NCI-H187 (cell line): Measurements from ENCODE around the gene CDCA3.

ENCODE experiments used
- DNase-seq, 2 experiments: peaks; one replicate each; lab custom pipeline; 2025; lab: John Stamatoyannopoulos, UW

Gene CDCA3

DNA sequence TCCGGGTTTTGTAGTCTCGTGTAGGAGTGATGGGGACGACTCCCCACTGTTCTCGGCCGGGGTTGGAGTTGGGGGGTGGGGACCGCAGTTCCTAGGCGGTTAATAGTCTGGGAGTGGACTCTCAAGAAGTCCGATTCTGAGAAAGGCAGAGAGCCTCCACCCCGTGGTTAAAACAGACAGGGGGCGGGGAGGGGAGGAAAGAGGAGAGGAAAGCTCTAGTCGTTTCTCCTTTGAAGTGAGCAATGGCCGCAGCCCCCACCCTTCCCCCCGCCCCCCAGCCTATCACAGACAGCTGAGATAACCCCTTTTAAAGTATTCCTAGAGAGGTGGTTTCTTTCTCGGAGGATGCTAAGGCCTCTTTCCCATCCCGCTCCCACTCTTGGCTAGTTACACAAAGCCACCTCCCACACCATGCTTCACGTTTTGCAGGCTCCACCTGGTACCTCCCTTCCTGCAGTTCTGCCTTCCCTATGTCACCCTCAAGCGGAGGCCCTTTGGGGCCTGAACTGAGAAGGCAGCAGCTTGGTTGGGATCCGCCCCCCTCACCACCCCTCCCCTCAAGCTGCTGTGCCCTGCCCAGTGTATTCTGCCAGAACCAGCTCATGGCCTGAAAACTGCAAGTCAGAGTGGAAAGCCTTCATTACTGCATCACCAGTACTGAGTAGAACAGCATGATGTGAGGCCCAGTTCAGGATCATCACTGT, 1.7 kb upstream of the CDCA3 start:
- no peak for DNase-seq

DNA sequence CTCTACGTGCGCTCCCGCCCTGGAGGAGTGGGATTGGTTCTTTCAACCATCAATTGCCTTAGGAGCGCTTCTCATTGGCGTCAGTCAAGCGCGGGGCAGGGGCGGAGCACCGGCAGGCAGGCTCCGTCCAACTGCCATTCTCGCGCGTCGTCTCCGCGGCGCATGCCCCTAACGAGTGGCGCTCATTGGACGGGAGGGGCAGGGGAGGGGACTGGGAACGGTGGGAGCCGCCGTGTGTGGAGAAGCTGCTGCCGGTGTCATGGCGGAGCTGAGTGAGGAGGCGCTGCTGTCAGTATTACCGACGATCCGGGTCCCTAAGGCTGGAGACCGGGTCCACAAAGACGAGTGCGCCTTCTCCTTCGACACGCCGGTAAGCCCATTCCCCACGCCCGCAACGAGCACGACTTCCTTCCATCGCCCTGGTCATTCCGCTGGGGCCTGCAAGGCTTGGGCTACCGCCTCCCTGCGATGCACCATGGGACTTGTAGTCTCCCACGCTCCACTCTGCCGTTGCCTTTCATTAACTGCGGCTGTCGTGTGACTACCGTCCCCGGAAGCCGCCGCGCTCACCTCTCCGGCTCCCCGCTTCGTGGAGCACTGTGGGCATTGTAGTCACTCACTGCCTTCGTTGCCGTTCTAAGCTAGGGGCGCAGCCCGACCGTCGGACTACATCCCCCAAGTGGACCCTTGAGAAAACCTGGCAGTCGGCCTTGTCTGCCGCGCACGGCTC, 1.0 kb upstream of the CDCA3 start, which contains the start of gene USP5:
Gene USP5 (plus strand): TSS at position 230 of the 730 bp plus-strand sequence. CDS start 30 bp downstream, at position 260.
- peak; percentile 97 to 99 for DNase-seq

DNA sequence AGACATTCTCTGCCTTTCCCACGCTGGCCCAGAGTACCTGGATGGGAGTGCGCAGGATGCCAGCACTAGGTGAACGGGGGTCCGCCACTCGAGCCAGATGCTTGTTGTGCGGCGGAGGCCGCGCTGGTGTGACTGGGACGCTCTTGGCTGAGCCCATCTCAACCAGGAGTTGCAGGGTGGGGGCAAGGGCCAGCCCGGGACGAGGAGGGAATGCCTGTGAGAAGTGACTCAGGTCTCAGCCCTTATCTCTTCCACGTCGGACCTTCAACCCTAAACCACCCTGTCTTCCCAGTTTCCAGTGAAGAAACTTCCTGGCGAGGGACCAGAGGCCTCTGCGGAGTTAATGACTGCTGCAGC, 312 bp downstream of the CDCA3 start:
- DNase-seq, result no peak

DNA sequence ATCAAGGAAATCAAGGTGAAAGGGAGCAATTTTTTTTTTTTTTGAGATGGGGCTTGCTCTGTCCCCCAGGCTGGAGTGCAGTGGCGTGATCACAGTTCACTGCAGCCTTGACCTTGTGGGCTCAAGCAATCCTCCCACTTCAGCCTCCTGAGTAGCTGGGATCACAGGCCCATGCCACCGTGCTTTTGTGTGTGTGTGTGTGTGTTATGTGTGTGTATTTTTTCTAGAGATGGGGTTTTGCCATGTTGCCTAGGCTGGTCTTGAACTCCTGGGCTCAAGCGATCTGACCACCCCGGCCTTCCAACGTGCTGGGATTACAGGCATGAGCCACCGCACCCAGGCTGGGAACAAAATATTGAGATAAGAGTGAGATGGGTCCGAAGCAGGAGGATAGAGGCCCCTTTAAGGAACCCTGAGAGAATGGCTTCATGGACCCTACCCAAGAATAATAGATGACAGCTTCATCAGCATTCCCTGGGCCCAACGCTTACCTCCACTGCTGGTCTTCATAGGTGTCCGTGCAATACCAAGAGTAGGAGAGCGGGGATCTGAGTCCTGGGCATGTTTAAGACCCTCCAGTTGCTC, 1.0 kb downstream of the CDCA3 start:
- DNase-seq, result no peak

DNA sequence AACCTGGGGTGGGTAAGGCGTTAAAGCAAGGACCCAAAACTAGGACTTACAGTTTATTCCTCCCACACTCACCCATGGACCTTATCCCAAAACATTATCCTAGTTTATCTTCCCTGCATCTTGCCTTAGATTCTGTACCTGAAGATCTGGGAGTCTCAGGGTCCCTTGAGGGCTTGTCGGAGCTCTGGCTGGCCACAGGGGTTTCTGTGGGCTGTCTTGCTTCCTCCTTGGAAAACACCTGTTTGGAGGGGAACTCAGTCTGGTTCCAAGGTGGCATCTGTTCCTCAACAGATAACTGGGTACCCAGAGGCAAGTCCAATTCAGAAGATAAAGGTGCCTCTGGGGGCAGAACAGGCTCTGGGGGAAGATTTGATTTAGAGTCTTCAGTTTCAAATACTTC, 1.7 kb downstream of the CDCA3 start:
- no peak for DNase-seq

DNA sequence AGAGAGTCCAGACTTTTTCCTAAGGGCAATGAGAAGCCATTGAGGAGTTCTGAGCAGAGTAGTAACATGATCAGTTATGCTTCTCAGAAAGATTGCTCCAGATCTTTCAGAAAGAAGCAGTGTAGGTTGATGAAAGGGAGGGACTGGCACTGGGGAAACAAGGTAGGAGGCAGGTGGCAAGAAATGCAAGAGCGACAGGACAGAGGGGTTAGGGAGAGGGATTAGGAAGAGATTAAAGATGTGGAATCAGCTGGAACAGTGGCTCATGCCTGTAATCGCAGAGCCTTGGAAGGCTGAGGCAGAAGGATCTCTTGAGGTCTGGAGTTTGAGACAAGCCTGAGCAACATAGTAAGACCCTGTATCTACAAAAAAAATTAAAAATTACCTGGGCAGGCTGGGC, 3.4 kb downstream of the CDCA3 start:
- no peak for DNase-seq

DNA sequence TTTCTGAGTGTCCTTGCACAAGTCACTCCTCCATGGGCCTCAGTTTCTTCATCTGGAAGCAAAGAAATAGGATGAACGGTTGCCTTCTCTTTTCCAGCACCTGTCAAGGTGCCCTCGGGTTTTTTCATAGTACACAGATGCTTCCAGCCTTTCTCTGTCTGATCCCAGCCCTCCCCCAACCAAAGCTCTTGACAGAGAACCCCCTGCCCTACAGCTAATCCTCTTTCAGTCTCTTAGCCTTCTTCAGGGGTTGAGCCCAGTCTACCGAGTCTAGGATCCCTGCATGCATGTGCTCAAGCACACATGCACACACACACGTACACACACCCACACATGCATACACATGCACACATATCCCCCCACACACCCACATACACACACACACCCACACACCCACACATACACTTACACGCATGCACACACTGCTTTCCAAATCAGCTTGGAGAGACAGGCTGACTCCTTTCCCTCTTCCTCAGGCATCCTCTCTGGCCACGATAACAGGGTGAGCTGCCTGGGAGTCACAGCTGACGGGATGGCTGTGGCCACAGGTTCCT, 4.7 kb downstream of the CDCA3 start:
- DNase-seq, result no peak

DNA sequence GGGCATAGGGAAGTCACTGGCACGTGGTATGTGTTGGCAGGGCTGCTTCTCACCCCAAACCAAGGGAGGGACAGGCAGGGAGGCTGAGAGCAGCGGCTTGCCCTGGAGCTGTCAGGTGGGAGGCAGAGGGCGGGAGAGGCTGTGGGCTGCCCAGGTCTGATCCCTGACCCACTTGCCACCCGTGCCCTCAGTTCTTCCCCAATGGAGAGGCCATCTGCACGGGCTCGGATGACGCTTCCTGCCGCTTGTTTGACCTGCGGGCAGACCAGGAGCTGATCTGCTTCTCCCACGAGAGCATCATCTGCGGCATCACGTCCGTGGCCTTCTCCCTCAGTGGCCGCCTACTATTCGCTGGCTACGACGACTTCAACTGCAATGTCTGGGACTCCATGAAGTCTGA, 5.7 kb downstream of the CDCA3 start:
- no peak for DNase-seq

DNA sequence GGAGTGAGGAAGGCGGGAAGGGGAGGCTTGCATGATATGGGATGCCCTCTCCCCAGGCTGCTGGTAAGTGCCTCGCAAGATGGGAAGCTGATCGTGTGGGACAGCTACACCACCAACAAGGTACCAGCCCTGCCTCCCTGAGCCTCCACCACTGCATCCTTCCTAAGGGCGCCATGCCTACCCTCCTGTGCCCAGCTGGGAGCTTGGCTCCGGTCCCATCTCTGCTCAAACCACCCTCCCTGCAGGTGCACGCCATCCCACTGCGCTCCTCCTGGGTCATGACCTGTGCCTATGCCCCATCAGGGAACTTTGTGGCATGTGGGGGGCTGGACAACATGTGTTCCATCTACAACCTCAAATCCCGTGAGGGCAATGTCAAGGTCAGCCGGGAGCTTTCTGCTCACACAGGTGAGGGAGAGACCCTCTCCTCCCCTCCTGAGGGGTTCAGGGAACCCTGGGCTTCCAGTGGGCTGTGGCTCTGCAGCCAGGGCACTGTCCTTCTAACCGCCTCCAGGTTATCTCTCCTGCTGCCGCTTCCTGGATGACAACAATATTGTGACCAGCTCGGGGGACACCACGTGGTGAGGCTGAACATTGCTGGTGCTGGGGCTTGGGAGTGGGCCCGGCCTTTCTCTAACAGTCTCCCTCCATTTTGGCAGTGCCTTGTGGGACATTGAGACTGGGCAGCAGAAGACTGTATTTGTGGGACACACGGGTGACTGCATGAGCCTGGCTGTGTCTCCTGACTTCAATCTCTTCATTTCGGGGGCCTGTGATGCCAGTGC, 7.8 kb downstream of the CDCA3 start:
- DNase-seq, result no peak

DNA sequence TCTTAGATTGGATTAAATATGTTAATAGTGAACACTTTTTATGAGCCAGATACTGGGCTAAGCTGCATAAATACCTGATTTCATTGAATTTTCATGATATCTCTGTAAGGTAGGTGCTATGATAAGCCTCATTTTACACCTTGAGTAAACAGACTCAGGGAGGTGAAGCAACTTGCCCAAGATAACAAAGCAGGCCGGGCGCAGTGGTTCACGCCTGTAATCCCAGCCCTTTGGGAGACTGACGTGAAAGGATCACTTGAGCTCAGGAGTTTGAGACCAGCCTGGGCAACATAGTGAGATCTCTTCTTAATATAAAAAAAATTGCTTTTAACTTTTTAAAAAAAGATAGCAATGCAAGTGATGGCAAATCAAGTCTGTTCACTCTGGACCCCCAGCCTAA, 9.0 kb downstream of the CDCA3 start:
- no peak for DNase-seq

DNA sequence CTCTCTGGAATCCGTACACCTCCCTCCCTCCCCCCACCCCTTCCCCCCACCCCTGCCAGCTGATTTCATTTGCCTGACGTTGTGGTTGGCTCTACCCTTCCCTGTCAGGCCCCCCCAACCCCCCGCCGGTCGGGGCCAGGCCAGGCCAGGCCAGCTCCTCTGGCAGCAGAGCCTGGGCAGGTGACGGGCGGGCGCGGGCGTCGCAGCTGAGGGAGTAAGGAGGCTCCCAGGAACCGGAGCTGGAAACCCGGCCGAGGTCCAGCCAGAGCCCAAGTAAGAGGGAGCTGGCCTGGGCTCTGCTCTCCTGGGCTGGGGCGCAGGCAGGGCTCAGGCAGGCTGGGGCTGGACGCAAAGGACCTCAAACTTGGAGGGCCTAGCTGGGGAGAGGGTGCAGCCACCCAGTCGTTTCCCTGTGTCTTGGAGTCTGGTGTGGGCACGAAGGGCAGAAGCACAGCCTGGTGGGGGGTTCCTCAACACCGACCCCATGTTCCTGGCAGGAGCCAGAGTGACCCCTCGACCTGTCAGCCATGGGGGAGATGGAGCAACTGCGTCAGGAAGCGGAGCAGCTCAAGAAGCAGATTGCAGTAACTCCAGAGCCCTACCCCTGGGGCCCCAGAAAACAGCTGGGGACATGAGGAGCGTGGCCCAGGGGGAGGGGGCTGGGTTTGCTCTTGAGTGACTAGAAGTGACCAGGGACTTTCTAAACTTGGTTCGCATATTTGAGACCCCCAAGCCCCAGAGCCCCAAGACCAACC, 10.1 kb downstream of the CDCA3 start, which contains the start of gene GNB3:
Gene GNB3 (plus strand): TSS at position 165 of the 755 bp plus-strand sequence. CDS start 363 bp downstream, at position 528.
- no peak for DNase-seq

DNA sequence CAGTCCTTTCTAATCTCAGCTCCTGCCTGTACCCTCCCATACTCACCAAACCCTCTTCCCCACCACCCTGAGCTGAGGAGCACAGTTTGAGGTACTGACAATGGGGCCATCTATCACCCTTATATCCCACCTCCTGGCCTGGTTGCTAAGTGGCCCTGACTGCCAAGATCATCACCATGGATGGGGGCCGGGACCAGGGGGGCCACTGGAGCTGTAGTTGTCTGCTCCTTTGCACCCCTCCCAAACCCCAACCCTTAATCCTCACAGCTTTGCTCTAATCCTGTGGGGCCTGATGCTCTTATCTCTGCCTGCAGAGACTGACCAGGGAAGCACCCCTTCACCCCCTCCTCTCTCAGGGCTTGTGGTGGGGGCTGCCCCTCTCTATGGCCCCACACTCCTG, 10.8 kb downstream of the CDCA3 start:
- no peak for DNase-seq

DNA sequence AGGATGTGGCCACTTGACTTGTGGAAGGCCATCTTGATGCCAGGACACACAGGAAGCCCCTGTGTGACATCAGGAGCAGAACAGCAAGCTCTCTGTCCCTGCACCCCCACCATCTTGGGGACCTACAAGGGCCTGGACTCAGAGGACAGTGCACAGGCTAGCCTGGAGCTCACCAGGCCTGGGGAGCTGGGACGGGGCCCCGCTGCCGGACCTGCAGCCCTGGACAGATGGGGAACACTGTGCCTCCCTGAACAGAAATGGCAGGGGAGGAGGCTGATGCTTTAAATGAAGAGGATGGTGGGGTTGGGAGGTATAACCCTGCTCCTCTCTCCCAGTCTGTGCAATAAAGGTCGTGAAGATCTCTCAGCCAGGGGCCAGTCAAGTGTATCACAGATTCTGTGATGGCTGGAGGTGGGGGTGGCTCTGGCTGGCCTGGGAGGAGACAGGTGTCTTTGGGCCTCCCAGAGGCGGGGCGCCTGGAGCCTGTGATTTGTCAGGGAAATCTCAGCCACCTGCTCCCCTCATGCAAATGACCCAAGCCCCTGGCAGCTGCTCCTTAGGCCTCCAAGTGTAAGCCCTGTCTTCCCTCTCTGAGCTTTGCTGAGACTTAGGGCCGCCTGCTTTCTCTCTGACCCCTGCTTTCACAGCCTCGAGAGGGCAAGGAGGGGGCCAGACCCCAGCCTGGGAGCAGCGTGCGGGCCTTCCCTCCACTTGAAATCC, 11.4 kb downstream of the CDCA3 start:
- DNase-seq, result peak; percentile 54 to 80

DNA sequence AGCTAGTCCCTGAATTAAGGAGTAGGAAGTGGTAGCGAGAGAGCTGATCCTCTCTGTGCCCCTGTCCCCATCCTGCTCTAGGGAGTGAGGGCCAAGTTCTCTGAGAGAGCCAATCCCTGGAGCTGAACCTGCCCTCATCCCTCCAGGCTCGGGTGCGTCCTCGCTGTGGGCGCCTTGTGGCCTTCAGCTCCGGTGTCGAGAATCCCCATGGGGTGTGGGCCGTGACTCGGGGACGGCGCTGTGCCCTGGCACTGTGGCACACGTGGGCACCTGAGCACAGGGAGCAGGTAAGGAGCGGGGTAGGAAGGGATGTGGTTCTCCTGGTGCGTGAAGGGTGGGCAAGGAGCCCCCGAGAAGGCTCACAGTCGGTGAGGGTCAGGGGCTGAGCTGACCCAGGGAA, 12.2 kb downstream of the CDCA3 start:
- no peak for DNase-seq

DNA sequence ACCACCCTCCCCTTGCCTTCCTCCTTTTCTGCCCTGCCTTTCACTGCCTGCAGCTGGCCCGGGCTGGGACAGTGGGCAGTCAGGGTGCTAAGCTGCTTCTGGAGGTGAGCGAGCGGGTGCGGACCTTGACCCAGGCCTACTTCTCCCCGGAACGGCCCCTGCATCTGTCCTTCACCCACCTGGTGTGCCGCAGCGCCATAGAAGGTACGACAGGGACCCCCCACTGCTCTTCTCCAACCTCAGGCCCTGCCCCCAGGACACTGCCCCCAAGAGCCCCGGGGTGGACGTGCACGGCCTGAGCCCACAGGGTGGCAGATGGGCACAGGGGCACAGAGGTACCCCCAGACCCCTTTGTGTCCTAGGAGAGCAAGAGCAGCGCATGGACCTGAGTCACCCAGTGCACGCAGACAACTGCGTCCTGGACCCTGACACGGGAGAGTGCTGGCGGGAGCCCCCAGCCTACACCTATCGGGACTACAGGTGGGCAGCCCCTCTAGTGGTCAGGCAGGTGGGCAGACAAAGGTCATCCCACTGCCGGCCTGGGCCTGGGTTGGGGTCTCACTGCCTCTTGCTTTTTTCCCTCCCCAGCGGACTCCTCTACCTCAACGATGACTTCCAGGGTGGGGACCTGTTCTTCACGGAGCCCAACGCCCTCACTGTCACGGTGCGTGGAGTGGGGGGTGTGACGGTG, 13.6 kb downstream of the CDCA3 start:
- no peak for DNase-seq

DNA sequence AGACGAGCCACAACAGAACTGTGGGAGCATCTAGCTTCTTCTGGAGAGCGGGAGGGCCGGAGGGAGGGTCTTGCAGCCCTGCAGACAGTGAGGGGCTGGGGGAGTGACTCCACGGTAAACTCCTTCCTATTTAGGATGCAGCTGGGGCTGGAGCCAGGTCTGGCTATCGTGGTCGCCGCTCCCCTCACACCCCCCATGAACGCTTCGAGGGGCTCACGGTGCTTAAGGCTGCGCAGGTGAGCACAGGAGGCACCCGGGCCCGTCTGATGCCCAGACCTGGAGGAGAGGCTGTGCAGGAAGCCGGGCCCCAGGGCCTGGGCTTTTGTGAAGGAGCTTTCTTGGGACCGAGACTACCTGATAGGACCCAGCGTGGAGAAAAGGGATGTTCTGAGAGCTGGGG, 14.2 kb downstream of the CDCA3 start:
- DNase-seq, result no peak

DNA sequence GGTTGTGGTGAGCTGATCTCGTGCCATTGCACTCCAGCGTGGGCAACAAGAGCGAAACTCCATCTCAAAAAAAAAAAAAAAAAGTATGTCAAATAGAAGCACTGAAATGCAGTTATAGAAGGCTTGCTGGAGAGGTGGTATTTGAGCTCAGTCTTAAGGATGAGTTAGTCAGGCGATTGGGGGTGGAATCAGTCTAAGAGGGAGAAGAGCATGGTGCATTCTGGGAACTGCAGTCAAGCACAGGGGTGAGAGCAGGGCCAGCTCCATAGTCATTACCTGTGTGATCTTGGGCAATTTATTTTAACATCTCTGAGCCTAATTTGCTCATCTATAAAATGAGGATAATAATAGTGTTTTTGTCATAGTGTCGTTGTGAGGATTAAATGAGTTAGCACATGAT, 16.2 kb downstream of the CDCA3 start:
- DNase-seq, result no peak

DNA sequence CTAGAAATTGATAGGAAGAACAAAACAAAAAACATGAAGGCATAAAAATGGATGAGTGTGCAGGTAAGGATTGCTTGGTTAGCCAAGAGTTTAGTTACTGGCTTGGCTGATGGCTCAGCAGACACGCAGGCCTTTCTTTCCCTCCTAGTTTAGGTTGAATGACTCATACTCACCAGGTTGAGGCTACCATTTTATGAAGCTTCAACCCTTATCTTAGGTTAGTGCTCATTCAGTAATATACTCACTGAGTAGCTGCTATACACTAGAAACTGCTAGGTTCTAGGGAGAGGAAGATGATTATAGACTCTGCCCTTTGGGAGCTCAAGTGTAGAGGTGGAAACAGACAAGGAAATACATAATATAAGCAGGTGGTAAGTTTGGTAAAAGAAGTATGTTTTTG, 16.8 kb downstream of the CDCA3 start:
- DNase-seq, result no peak

DNA sequence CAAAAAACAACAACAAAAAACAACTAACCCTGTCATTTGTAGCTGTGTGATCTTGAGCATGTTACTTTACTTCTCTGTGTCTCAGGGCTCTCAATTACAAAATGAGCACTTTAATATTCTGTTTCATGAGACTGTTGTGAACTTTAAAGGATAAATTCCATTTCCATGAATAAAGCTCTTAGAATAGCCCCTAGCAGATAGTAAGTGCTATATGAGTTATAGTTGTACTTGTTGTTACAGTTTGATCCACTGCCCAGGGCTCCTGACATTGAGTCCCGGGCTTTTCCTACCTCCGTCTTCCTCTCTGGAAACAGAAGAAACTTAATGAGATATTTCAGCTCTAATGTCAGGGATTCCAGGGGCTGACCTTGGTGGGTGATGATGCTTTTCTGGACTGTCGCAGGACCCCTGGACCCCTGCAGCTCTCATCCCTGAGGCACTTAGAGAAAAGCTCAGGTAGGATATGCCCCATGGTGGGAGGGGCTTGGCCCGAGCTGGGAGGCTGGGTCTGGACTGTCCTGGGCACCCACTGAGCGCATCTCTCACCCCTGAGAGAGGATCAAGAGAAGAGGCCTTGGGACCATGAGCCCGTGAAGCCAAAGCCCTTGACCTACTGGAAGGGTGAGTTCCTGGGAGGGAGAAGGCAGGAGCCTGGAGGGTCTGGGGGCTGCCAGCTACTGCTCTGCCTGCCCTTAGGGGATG, 17.7 kb downstream of the CDCA3 start:
- DNase-seq, result no peak
